ENCODE results near the gene SHCBP1L. TPM values are rescaled to one million over a fixed set of nuclear protein-coding genes. Genes with fewer than 3 reads are reported as not detected.
A peak's percentile ranks its signal among the peaks of the same experiment; 100 is the strongest.

Gene SHCBP1L
- total RNA-seq, 1 donor from 2014 or later: 0.17 TPM

GRCh38 chr1:182968151-182968741 lies 15.3 kb upstream of the SHCBP1L start:
- no peak overlapping the region for H3K4me3 ChIP-seq (ENCODE audit: low read depth, low read length)
- DNase-seq (ENCODE audit: low read depth): no peak
- TF ChIP-seq CTCF (conservative IDR thresholded peaks at IDR 0.05; ENCODE audit: low read depth, low read length): no peak

GRCh38 chr1:182965861-182966260 lies 12.9 kb upstream of the SHCBP1L start:
- no peak for DNase-seq (ENCODE audit: low read depth)
- TF ChIP-seq CTCF (conservative IDR thresholded peaks at IDR 0.05; ENCODE audit: low read depth, low read length): no peak
- no peak overlapping the region for H3K4me3 ChIP-seq (ENCODE audit: low read depth, low read length)

DNA sequence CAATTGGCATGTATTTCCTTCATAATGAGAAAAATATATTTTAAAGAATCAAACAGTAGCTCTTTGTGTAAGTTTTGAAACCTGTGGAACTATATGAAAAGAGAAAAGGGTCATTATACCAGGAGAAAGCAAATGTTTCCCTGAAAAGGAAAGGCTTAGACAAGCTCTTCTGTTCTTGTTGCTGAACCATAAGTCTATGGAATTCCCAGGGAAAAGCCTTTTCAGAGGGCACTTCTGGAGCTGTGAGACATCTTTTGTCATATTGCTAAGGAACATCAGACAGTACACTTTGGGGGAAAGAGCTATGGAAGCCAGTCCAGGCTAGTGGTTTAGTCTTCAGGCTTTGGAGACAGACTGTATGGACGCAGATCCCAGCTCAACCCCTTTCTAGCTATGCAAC lies 12.1 kb upstream of the SHCBP1L start:
- no peak for DNase-seq (ENCODE audit: low read depth)
- no peak overlapping the region for H3K4me3 ChIP-seq (ENCODE audit: low read depth, low read length)
- TF ChIP-seq CTCF (conservative IDR thresholded peaks at IDR 0.05; ENCODE audit: low read depth, low read length): no peak

DNA sequence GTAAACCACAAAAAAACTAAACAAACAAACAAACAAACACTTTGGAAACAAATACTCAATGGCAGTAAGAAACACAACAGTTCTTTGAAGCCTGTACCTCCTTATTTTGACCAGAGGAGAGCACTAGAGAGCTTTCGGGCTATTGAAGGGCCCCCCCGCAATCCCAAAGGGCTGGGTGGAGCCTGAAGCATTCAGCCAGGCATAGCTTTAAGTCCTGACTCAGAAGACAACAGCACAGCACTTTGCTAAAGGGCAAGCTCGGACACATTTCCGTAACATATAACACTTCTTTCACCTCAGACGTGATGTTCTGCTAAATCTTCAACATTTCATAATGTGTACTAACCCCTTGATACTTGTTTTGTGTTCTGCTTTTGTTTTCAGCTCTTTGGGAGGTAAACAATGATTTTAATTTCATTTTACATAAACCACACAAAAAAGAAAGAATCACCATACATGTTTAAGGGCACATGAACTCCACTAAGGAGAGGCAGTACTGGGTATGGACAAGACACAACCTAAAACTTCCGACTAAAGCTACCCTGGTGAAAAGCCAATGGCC lies 9.7 kb upstream of the SHCBP1L start:
- TF ChIP-seq CTCF (conservative IDR thresholded peaks at IDR 0.05; ENCODE audit: low read depth, low read length): peak; percentile 98
- peak; percentile 63 for DNase-seq (ENCODE audit: low read depth)
- H3K4me3 ChIP-seq (ENCODE audit: low read depth, low read length): peak overlapping the region; percentile 33

DNA sequence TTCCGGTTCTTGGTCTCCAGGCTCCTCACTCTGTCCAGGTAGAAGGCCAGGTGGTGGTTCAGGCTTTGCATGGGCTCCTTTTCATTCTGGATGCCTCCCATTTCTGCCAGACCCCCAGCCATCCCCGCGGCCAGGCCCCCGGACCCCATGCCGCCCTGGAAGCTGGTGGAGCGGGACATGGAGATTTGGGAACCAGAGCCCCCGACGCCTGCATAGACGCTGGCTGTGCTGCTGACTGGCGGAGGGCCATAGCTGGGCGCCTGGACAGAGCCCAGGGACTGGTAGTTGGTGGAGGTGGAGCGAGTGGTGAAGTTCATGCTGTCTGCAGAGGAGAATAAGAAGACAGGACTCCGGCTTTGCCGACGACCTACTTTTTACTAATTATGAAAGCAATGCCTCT lies 7.1 kb upstream of the SHCBP1L start:
- DNase-seq (ENCODE audit: low read depth): no peak
- no peak overlapping the region for H3K4me3 ChIP-seq (ENCODE audit: low read depth, low read length)
- no peak for TF ChIP-seq CTCF (conservative IDR thresholded peaks at IDR 0.05; ENCODE audit: low read depth, low read length)

GRCh38 chr1:182957902-182958395 lies 5.0 kb upstream of the SHCBP1L start:
- no peak for TF ChIP-seq CTCF (conservative IDR thresholded peaks at IDR 0.05; ENCODE audit: low read depth, low read length)
- DNase-seq (ENCODE audit: low read depth): no peak

More at GRCh38 chr1:182957902-182958395, 5.0 kb upstream of the SHCBP1L start:
- no peak overlapping the region for H3K4me3 ChIP-seq (ENCODE audit: low read depth, low read length)

Measured in epithelial cell of proximal tubule (primary cell).